Esophagus squamous epithelium (tissue), 4 donors: Measurements from ENCODE around the gene VWA8.

Source experiments
- POLR2A ChIP-seq, 4 donors: fragments of 450-650 bp; IDR thresholded peaks; one replicate each; pipeline ENCODE4 v1.6.1; 2017; ENCODE audit warnings: antibody characterized with exemption in 4 of 4, mild to moderate bottlenecking in 4 of 4, moderate library complexity in 3 of 4
- TF ChIP-seq, protein P1 (sequence below), 6 experiments: fragments of 450-650 bp in 4 of 6; fragments of 200-600 bp in 2 of 6; sonication (generic) in 2 of 6; IDR thresholded peaks; one replicate each; pipeline ENCODE4 v1.5.1; 2016 to 2019; ENCODE audit warnings: antibody characterized with exemption in 6 of 6, mild to moderate bottlenecking in 4 of 6, moderate library complexity in 4 of 6

DNA sequence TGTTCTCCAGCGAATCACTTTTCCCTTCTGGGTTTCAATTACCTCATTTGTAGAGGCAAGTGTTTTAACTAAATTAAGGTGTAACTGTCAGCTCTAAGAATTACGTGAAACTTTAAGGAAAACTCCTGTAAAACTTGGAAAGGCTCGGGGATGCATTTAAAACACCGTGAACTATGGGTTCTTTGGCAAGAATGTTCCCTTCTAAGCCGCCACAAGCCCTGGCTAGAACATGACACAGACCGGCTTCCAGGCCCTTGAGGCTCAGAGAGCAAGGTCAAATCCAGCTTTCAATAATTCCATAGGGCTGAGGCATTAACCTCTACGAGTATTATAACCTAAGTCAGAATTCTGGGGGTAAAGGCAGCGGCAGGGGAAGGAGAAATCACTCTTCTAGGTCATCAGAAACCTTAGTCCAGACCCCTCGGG, 685 bp downstream of the VWA8 start:
- TF ChIP-seq, protein P1, sequence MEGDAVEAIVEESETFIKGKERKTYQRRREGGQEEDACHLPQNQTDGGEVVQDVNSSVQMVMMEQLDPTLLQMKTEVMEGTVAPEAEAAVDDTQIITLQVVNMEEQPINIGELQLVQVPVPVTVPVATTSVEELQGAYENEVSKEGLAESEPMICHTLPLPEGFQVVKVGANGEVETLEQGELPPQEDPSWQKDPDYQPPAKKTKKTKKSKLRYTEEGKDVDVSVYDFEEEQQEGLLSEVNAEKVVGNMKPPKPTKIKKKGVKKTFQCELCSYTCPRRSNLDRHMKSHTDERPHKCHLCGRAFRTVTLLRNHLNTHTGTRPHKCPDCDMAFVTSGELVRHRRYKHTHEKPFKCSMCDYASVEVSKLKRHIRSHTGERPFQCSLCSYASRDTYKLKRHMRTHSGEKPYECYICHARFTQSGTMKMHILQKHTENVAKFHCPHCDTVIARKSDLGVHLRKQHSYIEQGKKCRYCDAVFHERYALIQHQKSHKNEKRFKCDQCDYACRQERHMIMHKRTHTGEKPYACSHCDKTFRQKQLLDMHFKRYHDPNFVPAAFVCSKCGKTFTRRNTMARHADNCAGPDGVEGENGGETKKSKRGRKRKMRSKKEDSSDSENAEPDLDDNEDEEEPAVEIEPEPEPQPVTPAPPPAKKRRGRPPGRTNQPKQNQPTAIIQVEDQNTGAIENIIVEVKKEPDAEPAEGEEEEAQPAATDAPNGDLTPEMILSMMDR (IDR thresholded peaks at IDR 0.05): no peak
- TF ChIP-seq POLR2A (IDR thresholded peaks at IDR 0.05): no peak
